GM21447 (cell line): Measurements from ENCODE around the gene PACSIN2.
"Not testable (repeated sequence)": the region's sequence is repeated elsewhere in the genome, so short reads cannot be mapped to it uniquely, and the experiment has no call there.

Experiments used
- ATAC-seq: cut with Tn5 transposase; IDR thresholded peaks from one replicate; pipeline ENCODE4 v1.9.1; 2021; ENCODE audit not compliant: unreplicated experiment

The PACSIN2 gene

GRCh38 chr22:42967933-42968332 lies 47.0 kb downstream of the PACSIN2 start:
- ATAC-seq: no peak

- ATAC-seq: no peak
These were observed 47.9 kb downstream of the PACSIN2 start for GRCh38 chr22:42967005-42967404.

- ATAC-seq: no peak
These were observed 48.5 kb downstream of the PACSIN2 start for GRCh38 chr22:42966497-42966896.

GRCh38 chr22:42964994-42965699 lies 49.8 kb downstream of the PACSIN2 start:
- peak; percentile 53 for ATAC-seq

GRCh38 chr22:42963231-42963595 lies 51.7 kb downstream of the PACSIN2 start:
- no peak for ATAC-seq

- ATAC-seq: no peak
These were observed 52.4 kb downstream of the PACSIN2 start for GRCh38 chr22:42962295-42963230.

- ATAC-seq: no peak
These were observed 53.1 kb downstream of the PACSIN2 start for GRCh38 chr22:42961810-42962209.

GRCh38 chr22:42961400-42961690 lies 53.6 kb downstream of the PACSIN2 start:
- ATAC-seq: not testable (repeated sequence)

GRCh38 chr22:42960531-42961399 lies 54.2 kb downstream of the PACSIN2 start:
- ATAC-seq: no peak

- ATAC-seq: no peak
These were observed 55.1 kb downstream of the PACSIN2 start for GRCh38 chr22:42959576-42960509.

GRCh38 chr22:42958937-42959336 lies 56.0 kb downstream of the PACSIN2 start:
- no peak for ATAC-seq

- ATAC-seq: no peak
These were observed 57.0 kb downstream of the PACSIN2 start for GRCh38 chr22:42957958-42958357.

GRCh38 chr22:42957544-42957943 lies 57.4 kb downstream of the PACSIN2 start:
- ATAC-seq: no peak

GRCh38 chr22:42955848-42956247 lies 59.1 kb downstream of the PACSIN2 start:
- no peak for ATAC-seq

- ATAC-seq: no peak
These were observed 59.8 kb downstream of the PACSIN2 start for GRCh38 chr22:42955087-42955635.

GRCh38 chr22:42953751-42954150 lies 61.2 kb downstream of the PACSIN2 start:
- not testable (repeated sequence) for ATAC-seq

- ATAC-seq: no peak
These were observed 63.7 kb downstream of the PACSIN2 start for GRCh38 chr22:42951093-42951710.

- no peak for ATAC-seq
These were observed 64.7 kb downstream of the PACSIN2 start for GRCh38 chr22:42950281-42950680.

- no peak for ATAC-seq
These were observed 65.8 kb downstream of the PACSIN2 start for GRCh38 chr22:42949159-42949558.

GRCh38 chr22:42948294-42948693 lies 66.7 kb downstream of the PACSIN2 start:
- no peak for ATAC-seq
